ENCODE data around the gene PORCN. TPM values are rescaled to one million over a fixed set of nuclear protein-coding genes. Genes with fewer than 3 reads are reported as not detected.

PORCN gene
- total RNA-seq, 1 experiment from 2014 or later = 16.4 TPM

- TF ChIP-seq, protein P1, sequence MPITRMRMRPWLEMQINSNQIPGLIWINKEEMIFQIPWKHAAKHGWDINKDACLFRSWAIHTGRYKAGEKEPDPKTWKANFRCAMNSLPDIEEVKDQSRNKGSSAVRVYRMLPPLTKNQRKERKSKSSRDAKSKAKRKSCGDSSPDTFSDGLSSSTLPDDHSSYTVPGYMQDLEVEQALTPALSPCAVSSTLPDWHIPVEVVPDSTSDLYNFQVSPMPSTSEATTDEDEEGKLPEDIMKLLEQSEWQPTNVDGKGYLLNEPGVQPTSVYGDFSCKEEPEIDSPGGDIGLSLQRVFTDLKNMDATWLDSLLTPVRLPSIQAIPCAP (CRISPR knock-in tag; IDR thresholded peaks at IDR 0.05) = no peak
- no peak for TF ChIP-seq MXD4 (CRISPR knock-in tag; IDR thresholded peaks at IDR 0.05; ENCODE audit: borderline replicate concordance)
- TF ChIP-seq, protein P2, sequence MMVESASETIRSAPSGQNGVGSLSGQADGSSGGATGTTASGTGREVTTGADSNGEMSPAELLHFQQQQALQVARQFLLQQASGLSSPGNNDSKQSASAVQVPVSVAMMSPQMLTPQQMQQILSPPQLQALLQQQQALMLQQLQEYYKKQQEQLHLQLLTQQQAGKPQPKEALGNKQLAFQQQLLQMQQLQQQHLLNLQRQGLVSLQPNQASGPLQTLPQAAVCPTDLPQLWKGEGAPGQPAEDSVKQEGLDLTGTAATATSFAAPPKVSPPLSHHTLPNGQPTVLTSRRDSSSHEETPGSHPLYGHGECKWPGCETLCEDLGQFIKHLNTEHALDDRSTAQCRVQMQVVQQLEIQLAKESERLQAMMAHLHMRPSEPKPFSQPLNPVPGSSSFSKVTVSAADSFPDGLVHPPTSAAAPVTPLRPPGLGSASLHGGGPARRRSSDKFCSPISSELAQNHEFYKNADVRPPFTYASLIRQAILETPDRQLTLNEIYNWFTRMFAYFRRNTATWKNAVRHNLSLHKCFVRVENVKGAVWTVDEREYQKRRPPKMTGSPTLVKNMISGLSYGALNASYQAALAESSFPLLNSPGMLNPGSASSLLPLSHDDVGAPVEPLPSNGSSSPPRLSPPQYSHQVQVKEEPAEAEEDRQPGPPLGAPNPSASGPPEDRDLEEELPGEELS (CRISPR knock-in tag; IDR thresholded peaks at IDR 0.05) = no peak
- TF ChIP-seq RELA (CRISPR knock-in tag; IDR thresholded peaks at IDR 0.05; ENCODE audit: borderline replicate concordance) = no peak
- no peak for TF ChIP-seq ZNF416 (CRISPR knock-in tag; IDR thresholded peaks at IDR 0.05)
- no peak for TF ChIP-seq CTCF (IDR thresholded peaks at IDR 0.05)
- TF ChIP-seq CREB1 (CRISPR knock-in tag; IDR thresholded peaks at IDR 0.05) = no peak
- no peak for TF ChIP-seq JUN (CRISPR knock-in tag; IDR thresholded peaks at IDR 0.05)
- no peak for TF ChIP-seq ZNF396 (CRISPR knock-in tag; IDR thresholded peaks at IDR 0.05; ENCODE audit: borderline replicate concordance)
- TF ChIP-seq TCF7 (CRISPR knock-in tag; IDR thresholded peaks at IDR 0.05; ENCODE audit: low read depth) = no peak
- no peak for TF ChIP-seq ESRRA (CRISPR knock-in tag; IDR thresholded peaks at IDR 0.05; ENCODE audit: borderline replicate concordance)
- TF ChIP-seq CREM (CRISPR knock-in tag; IDR thresholded peaks at IDR 0.05) = no peak
These were observed 48.2 kb upstream of the PORCN start (continued) for GRCh38 chrX:48460606-48461005.

GRCh38 chrX:48461830-48462229 lies 47.0 kb upstream of the PORCN start:
- ChIA-PET POLR2A (no interaction called here), CTCF (no interaction called here)
- no peak for DNase-seq (ENCODE audit: low spot score)
- no peaks in the 10 kb centered on the region for H3K9me3 Mint-ChIP-seq
- H3K36me3 Mint-ChIP-seq = peaks cover 40% of the 10 kb centered on the region
- H3K4me3 Mint-ChIP-seq = no peak overlapping the region
- H3K4me1 Mint-ChIP-seq = peaks cover 3% of the 10 kb centered on the region
- no peaks in the 10 kb centered on the region for H3K27me3 Mint-ChIP-seq (ENCODE audit: low read depth)
- no peak for ATAC-seq
- H3K27ac Mint-ChIP-seq = no peak overlapping the region
- TF ChIP-seq FOXJ3 (CRISPR knock-in tag; IDR thresholded peaks at IDR 0.05; ENCODE audit: borderline replicate concordance) (no peak), IRF2 (CRISPR knock-in tag; IDR thresholded peaks at IDR 0.05; ENCODE audit: borderline replicate concordance, low read depth) (no peak), GABPB1 (CRISPR knock-in tag; IDR thresholded peaks at IDR 0.05) (no peak), USF1 (CRISPR knock-in tag; IDR thresholded peaks at IDR 0.05) (no peak), SOX15 (CRISPR knock-in tag; IDR thresholded peaks at IDR 0.05) (no peak), NFATC4 (CRISPR knock-in tag; IDR thresholded peaks at IDR 0.05) (no peak), E2F4 (CRISPR knock-in tag; IDR thresholded peaks at IDR 0.05; ENCODE audit: borderline replicate concordance, low read depth) (no peak)
- TF ChIP-seq, protein P3, sequence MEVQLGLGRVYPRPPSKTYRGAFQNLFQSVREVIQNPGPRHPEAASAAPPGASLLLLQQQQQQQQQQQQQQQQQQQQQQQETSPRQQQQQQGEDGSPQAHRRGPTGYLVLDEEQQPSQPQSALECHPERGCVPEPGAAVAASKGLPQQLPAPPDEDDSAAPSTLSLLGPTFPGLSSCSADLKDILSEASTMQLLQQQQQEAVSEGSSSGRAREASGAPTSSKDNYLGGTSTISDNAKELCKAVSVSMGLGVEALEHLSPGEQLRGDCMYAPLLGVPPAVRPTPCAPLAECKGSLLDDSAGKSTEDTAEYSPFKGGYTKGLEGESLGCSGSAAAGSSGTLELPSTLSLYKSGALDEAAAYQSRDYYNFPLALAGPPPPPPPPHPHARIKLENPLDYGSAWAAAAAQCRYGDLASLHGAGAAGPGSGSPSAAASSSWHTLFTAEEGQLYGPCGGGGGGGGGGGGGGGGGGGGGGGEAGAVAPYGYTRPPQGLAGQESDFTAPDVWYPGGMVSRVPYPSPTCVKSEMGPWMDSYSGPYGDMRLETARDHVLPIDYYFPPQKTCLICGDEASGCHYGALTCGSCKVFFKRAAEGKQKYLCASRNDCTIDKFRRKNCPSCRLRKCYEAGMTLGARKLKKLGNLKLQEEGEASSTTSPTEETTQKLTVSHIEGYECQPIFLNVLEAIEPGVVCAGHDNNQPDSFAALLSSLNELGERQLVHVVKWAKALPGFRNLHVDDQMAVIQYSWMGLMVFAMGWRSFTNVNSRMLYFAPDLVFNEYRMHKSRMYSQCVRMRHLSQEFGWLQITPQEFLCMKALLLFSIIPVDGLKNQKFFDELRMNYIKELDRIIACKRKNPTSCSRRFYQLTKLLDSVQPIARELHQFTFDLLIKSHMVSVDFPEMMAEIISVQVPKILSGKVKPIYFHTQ (CRISPR knock-in tag; IDR thresholded peaks at IDR 0.05) = no peak
- TF ChIP-seq, protein P4, sequence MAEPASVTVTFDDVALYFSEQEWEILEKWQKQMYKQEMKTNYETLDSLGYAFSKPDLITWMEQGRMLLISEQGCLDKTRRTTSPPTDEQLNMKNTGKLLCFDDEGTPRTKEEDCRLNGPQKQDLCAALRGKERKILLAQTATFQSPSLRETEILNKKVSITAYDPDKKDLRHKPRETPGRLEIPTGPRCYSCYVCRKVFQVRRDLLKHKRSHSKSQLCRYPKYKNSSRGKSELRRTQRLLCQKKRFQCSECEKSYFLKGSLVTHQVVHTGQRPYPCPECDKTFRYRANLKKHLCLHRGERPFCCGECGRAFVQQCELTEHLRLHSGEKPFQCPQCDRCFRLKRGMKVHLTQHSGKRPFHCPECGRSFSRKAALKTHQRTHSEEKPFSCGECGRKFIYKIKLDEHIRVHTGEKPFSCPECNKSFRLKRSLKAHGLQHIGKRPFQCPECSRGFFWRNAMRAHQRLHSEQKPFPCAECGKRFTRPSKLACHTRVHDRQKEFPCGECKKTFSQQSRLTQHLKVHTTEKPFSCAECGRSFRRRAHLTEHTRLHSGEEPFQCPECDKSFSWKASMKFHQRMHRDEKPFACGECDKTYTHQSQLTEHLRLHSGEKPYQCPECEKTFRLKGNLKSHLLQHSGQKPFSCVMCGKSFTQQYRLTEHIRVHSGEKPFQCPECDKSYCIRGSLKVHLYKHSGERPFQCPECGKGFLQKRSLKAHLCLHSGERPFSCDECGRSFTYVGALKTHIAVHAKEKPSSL (CRISPR knock-in tag; conservative IDR thresholded peaks at IDR 0.05) = no peak
- TF ChIP-seq, protein P5, sequence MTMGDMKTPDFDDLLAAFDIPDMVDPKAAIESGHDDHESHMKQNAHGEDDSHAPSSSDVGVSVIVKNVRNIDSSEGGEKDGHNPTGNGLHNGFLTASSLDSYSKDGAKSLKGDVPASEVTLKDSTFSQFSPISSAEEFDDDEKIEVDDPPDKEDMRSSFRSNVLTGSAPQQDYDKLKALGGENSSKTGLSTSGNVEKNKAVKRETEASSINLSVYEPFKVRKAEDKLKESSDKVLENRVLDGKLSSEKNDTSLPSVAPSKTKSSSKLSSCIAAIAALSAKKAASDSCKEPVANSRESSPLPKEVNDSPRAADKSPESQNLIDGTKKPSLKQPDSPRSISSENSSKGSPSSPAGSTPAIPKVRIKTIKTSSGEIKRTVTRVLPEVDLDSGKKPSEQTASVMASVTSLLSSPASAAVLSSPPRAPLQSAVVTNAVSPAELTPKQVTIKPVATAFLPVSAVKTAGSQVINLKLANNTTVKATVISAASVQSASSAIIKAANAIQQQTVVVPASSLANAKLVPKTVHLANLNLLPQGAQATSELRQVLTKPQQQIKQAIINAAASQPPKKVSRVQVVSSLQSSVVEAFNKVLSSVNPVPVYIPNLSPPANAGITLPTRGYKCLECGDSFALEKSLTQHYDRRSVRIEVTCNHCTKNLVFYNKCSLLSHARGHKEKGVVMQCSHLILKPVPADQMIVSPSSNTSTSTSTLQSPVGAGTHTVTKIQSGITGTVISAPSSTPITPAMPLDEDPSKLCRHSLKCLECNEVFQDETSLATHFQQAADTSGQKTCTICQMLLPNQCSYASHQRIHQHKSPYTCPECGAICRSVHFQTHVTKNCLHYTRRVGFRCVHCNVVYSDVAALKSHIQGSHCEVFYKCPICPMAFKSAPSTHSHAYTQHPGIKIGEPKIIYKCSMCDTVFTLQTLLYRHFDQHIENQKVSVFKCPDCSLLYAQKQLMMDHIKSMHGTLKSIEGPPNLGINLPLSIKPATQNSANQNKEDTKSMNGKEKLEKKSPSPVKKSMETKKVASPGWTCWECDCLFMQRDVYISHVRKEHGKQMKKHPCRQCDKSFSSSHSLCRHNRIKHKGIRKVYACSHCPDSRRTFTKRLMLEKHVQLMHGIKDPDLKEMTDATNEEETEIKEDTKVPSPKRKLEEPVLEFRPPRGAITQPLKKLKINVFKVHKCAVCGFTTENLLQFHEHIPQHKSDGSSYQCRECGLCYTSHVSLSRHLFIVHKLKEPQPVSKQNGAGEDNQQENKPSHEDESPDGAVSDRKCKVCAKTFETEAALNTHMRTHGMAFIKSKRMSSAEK (CRISPR knock-in tag; IDR thresholded peaks at IDR 0.05; ENCODE audit: borderline replicate concordance) = no peak

Data from WTC11 (cell line).